Stomach (tissue), 4 donors: ENCODE measurements around the gene CD1B.

Experiments used
- CTCF ChIP-seq, 7 experiments: fragments of 450-650 bp in 4 of 7; fragments of 200-600 bp in 3 of 7; sonication (generic) in 3 of 7; IDR thresholded peaks; one replicate each; pipeline ENCODE4 v1.5.1; 2016 to 2019; ENCODE audit warnings: antibody characterized with exemption in 7 of 7, control low read depth in 2 of 7, mild to moderate bottlenecking in 1 of 7
- EP300 ChIP-seq: sonication (generic); formaldehyde crosslinking; IDR thresholded peaks from one replicate; pipeline ENCODE4 v1.6.1; 2017; ENCODE audit warnings: antibody characterized with exemption
- POLR2A ChIP-seq, 4 donors: fragments of 450-650 bp; IDR thresholded peaks; one replicate each; pipeline ENCODE4 v1.6.1; 2016; ENCODE audit warnings: antibody characterized with exemption in 4 of 4, control low read depth in 2 of 4, mild to moderate bottlenecking in 1 of 4, moderate library complexity in 1 of 4
- POLR2AphosphoS5 ChIP-seq, 3 donors: sonication (generic); formaldehyde crosslinking; IDR thresholded peaks; one replicate each; pipeline ENCODE4 v1.6.1; 2016; ENCODE audit warnings: antibody characterized with exemption in 3 of 3

- TF ChIP-seq CTCF (IDR thresholded peaks at IDR 0.05) (no peak), EP300 (no peak), POLR2A (IDR thresholded peaks at IDR 0.05) (no peak), POLR2AphosphoS5 (IDR thresholded peaks at IDR 0.05) (no peak)
These were observed 3.8 kb upstream of the CD1B start for GRCh38 chr1:158335213-158335532.
